Measurements from ENCODE around the gene ATAT1. TPM values are rescaled to one million over a fixed set of nuclear protein-coding genes. Genes with fewer than 3 reads are reported as not detected.

Gene ATAT1
- total and polyA plus RNA-seq, 2 of the 4 experiments (the other 2 are of a cell fraction) = 5.6 to 15.5 TPM

GRCh38 chr6:30610065-30610464 is 16.6 kb upstream of the ATAT1 start:
- intact Hi-C loops (cut with micrococcal nuclease) = no loop called here
- Histone ChIP-seq H3K14ac (replicated peaks; ENCODE audit: low read depth, low read length) (no peak overlapping the region), H3K18ac (ENCODE audit: low read depth, low read length) (no peak overlapping the region), H3K79me1 (ENCODE audit: low read depth in 1 of 2, low read length in 2 of 2) (peaks cover 43 to 60% of the 10 kb centered on the region in 2 experiments), H4K8ac (ENCODE audit: low read depth in 2 of 2, low read length in 2 of 2) (0 out of 4 replicates have a peak overlapping the region, but pooled peaks of 1 of the 2 experiments have one; percentile 23), H3K9me1 (ENCODE audit: insufficient read depth, low read length) (peaks cover 10% of the 10 kb centered on the region; the same call in 1 of the 2 replicates), H3K27me3 (ENCODE audit: control insufficient read depth, insufficient read depth, low read length) (no peaks in the 10 kb centered on the region), H2BK5ac (ENCODE audit: low read depth, low read length, poor library complexity, severe bottlenecking) (no peak overlapping the region), H4K20me1 (ENCODE audit: insufficient read depth, low read length) (peaks cover 65% of the 10 kb centered on the region), H2BK20ac (ENCODE audit: low read depth, low read length) (no peak overlapping the region), H2AK9ac (replicated peaks; ENCODE audit: low read depth, low read length, poor library complexity) (no peak overlapping the region), H2AK5ac (ENCODE audit: low read depth, low read length) (no peak overlapping the region), H4K91ac (ENCODE audit: insufficient read depth, low read depth, low read length) (no peak overlapping the region), H3K4me2 (ENCODE audit: low read depth, low read length) (no peak overlapping the region), H2BK120ac (ENCODE audit: low read depth, low read length) (no peak overlapping the region), H3K23ac (ENCODE audit: low read depth, low read length) (no peak overlapping the region), H3K9me3 (ENCODE audit: control insufficient read depth, insufficient read depth, low read length) (no peaks in the 10 kb centered on the region), H3K4ac (ENCODE audit: low read depth, low read length) (no peak overlapping the region), H3K9ac (ENCODE audit: low read depth, low read length) (no peak overlapping the region), H2BK15ac (ENCODE audit: low read depth, low read length) (no peak overlapping the region), H3K4me1 (ENCODE audit: control insufficient read depth, insufficient read depth, low read length) (peaks cover 6% of the 10 kb centered on the region), H3K56ac (ENCODE audit: extremely low read depth, insufficient read depth, low read length) (no peak overlapping the region), H3K4me3 (ENCODE audit: insufficient read depth, low read depth, low read length) (no peak overlapping the region), H3K27ac (ENCODE audit: insufficient read depth, low read length) (no peak overlapping the region), H4K5ac (ENCODE audit: low read depth, low read length) (no peak overlapping the region), H2AFZ (replicated peaks; ENCODE audit: low read length, poor library complexity) (no peak overlapping the region), H3K36me3 (ENCODE audit: control insufficient read depth, insufficient read depth, low read length) (peaks cover 40% of the 10 kb centered on the region)
- no CpG with 5 or more reads among the region's 4 CpGs for WGBS, 2 experiments (ENCODE audit: extremely low coverage in 2 of 2, insufficient read length in 1 of 2)
- DNase-seq = no peak
- no TSS peak for BruUV-seq (replicated peaks)
- POLR2A ChIA-PET (ENCODE audit: unreplicated experiment) = interaction anchor here (0.6 kb wide), 1 partner anchor 36 kb away, joined by 9 read pairs; no protein-coding TSS in a partner anchor
- CTCF ChIA-PET = interaction anchor here (1.0 to 1.2 kb wide), 2 partner anchors 9 to 13 kb away, joined by 3 to 5 read pairs; no protein-coding TSS in a partner anchor
- dilution Hi-C loops (cut with HindIII; ENCODE audit: low sequenced_read_pairs, unreplicated experiment) = no loop called here
- TF ChIP-seq NFE2L2 (IDR thresholded peaks at IDR 0.05; ENCODE audit: low read depth, low read length) (no peak), ELK1 (IDR thresholded peaks at IDR 0.05; ENCODE audit: borderline replicate concordance, low read depth, low read length) (no peak), MAZ (IDR thresholded peaks at IDR 0.05; ENCODE audit: borderline replicate concordance, low read depth, low read length) (no peak), FOS (IDR thresholded peaks at IDR 0.05; ENCODE audit: low read depth, low read length) (no peak), CHD1 (IDR thresholded peaks at IDR 0.05; ENCODE audit: low read depth, low read length) (no peak), POLR2A (IDR thresholded peaks at IDR 0.05; ENCODE audit: low read depth, low read length) (no peak), MXI1 (IDR thresholded peaks at IDR 0.05; ENCODE audit: borderline replicate concordance, low read depth, low read length) (no peak), RCOR1 (IDR thresholded peaks at IDR 0.05; ENCODE audit: insufficient replicate concordance, low read length) (no peak)
- no peak for ATAC-seq (ENCODE audit: low read depth)
- in situ Hi-C loops (cut with MboI; ENCODE audit: low sequenced_read_pairs) = no loop called here
